Gastroesophageal sphincter (tissue), 3 donors: ENCODE results near the gene HNRNPUL1.

Source experiments
- EP300 ChIP-seq: sonication (generic); formaldehyde crosslinking; IDR thresholded peaks from one replicate; pipeline ENCODE4 v1.6.1; 2017; ENCODE audit warnings: antibody characterized with exemption, mild to moderate bottlenecking
- POLR2A ChIP-seq, 2 donors: fragments of 450-650 bp; IDR thresholded peaks; one replicate each; pipeline ENCODE4 v1.6.1; 2017; ENCODE audit warnings: antibody characterized with exemption in 2 of 2, mild to moderate bottlenecking in 2 of 2, moderate library complexity in 1 of 2
- TF ChIP-seq, protein P1 (sequence below), 4 experiments: fragments of 200-600 bp in 2 of 4; fragments of 450-650 bp in 2 of 4; sonication (generic) in 1 of 4; IDR thresholded peaks; one replicate each; pipeline ENCODE4 v1.5.1; 2017 to 2019; ENCODE audit warnings: antibody characterized with exemption in 4 of 4, mild to moderate bottlenecking in 2 of 4, moderate library complexity in 2 of 4

- TF ChIP-seq, protein P1, sequence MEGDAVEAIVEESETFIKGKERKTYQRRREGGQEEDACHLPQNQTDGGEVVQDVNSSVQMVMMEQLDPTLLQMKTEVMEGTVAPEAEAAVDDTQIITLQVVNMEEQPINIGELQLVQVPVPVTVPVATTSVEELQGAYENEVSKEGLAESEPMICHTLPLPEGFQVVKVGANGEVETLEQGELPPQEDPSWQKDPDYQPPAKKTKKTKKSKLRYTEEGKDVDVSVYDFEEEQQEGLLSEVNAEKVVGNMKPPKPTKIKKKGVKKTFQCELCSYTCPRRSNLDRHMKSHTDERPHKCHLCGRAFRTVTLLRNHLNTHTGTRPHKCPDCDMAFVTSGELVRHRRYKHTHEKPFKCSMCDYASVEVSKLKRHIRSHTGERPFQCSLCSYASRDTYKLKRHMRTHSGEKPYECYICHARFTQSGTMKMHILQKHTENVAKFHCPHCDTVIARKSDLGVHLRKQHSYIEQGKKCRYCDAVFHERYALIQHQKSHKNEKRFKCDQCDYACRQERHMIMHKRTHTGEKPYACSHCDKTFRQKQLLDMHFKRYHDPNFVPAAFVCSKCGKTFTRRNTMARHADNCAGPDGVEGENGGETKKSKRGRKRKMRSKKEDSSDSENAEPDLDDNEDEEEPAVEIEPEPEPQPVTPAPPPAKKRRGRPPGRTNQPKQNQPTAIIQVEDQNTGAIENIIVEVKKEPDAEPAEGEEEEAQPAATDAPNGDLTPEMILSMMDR (IDR thresholded peaks at IDR 0.05) = no peak
- TF ChIP-seq POLR2A (IDR thresholded peaks at IDR 0.05) = no peak
- TF ChIP-seq EP300 = no peak
Measured at GRCh38 chr19:41223431-41224234, 40.5 kb upstream of the HNRNPUL1 start.
